Measurements from ENCODE around the gene PTPRM. TPM values are rescaled to one million over a fixed set of nuclear protein-coding genes. Genes with fewer than 3 reads are reported as not detected.

Gene PTPRM
- total and polyA plus RNA-seq, 2 experiments from 2014 or later = 1.6 to 5.3 TPM

GRCh38 chr18:7711495-7711894 lies 144.4 kb downstream of the PTPRM start:
- Histone ChIP-seq H3K79me2 (replicated peaks; ENCODE audit: insufficient read depth) (no peaks in the 10 kb centered on the region), H3F3A (replicated peaks; ENCODE audit: low read depth) (no peaks in the 10 kb centered on the region), H3K36me3 (ENCODE audit: insufficient read depth) (0 out of 2 replicates have a peak, but pooled peaks cover 3% of the 10 kb centered on the region), H3K4me2 (no peak overlapping the region), H3K4me3 (no peak overlapping the region), H3K27me3 (ENCODE audit: insufficient read depth) (no peaks in the 10 kb centered on the region), H3K4me1 (ENCODE audit: insufficient read depth) (no peaks in the 10 kb centered on the region), H4K20me1 (replicated peaks; ENCODE audit: insufficient read depth) (no peaks in the 10 kb centered on the region), H3K9me2 (ENCODE audit: insufficient read depth) (no peaks in the 10 kb centered on the region), H3K27ac (ENCODE audit: low read depth) (no peak overlapping the region), H2AFZ (no peak overlapping the region)
- ATAC-seq (no peak), DNase-seq (ENCODE audit: low spot score) (no peak)
- Mint-ChIP-seq H3K36me3 (ENCODE audit: low read depth) (peaks cover 8% of the 10 kb centered on the region; the same call in 1 of the 3 replicates), H3K4me1 (no peaks in the 10 kb centered on the region), H3K9me3 (peaks cover 24% of the 10 kb centered on the region), H3K4me3 (no peak overlapping the region), H3K27me3 (ENCODE audit: insufficient read depth, low read depth, poor library complexity) (no peaks in the 10 kb centered on the region), H3K27ac (no peak overlapping the region)
- TF ChIP-seq ZNF114 (CRISPR knock-in tag; IDR thresholded peaks at IDR 0.05) (no peak), STAT1 (IDR thresholded peaks at IDR 0.05; ENCODE audit: unreplicated experiment) (no peak), ZNF462 (CRISPR knock-in tag; IDR thresholded peaks at IDR 0.05) (no peak), NANOG (IDR thresholded peaks at IDR 0.05; ENCODE audit: borderline replicate concordance) (no peak), EZH2phosphoT487 (IDR thresholded peaks at IDR 0.05; ENCODE audit: unreplicated experiment) (no peak), REST (IDR thresholded peaks at IDR 0.05; ENCODE audit: unreplicated experiment) (no peak), JUNB (IDR thresholded peaks at IDR 0.05; ENCODE audit: unreplicated experiment) (no peak), CREB1 (CRISPR knock-in tag; IDR thresholded peaks at IDR 0.05; ENCODE audit: low read depth) (no peak)
